ENCODE measurements around the gene TNFRSF25.
A peak's percentile ranks its signal among the peaks of the same experiment; 100 is the strongest.

Gene TNFRSF25

DNA sequence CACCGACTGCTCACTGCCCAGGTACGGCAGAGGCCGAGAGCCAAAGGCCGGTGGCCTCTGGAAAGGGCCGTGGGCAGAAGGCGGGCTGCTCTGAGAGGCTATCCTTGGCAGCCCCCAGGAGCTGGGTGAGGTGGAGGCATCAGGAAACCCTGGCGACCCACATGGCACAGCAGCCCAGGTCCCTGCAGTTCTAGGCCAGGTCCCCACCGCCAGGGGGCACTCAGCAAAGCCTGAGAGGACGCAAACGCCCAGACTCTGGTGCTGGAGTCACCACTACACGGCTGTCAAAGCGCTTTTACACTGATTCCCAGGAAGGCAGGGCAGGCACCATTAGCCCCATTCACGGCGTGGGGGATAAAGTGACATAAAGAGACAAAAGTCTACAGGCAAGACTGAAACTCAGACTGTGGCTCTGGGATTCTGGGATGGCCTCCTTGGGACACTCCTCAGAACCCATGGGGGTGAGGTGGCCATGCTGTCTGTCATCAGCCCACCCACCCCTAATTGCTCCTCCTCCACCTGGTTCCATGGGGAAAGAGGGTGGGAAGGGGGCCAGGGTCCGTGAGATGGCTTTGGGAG lies 20.5 kb upstream of the TNFRSF25 start:
- DNase-seq = peak; percentile 82 to 83

DNA sequence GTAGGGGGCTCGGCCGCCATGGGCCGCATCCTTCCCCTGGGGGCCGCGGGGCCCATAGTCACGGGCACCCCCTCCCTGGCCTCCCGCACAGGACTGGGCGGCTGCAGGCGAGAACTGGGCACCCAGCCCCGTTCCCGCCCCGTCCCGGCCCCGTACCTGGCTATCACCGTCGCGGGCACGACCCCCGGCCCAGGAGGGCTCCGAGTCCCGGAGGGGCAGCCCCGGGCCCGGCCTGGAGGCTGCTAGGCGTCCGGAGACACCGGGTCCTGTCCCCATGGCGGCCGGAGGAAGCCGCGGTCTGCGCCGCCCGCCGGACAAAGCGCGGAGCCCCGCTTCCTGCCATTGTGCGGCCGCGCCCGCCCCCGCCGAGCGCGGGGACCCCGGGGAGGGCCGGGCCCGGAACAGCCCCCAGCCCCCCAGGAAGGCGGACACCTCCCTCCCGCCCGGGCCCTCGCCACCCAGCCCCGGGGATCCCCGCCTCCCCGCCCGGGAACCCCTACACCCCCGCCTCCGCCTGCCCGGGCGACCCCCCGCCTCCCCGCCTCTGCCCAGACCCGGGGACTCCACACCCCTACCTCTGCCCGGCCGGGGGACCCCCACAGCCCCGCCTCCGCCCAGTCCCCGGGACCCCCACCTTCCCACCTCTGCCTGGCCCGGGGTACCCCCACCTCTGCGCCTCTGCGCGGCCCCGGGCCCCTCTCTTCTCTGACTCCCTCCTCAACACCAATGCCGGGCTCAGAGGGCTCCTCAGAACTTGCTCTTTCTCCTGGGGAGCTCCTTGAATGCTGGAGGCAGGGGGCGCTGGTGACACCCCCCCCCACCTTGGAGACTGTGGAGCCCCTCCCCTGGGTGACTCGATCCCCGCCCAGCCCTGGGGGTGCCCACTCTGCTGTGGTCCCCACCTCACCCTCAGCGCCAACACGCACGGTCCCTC lies 19.5 kb upstream of the TNFRSF25 start:
- DNase-seq = no peak

DNA sequence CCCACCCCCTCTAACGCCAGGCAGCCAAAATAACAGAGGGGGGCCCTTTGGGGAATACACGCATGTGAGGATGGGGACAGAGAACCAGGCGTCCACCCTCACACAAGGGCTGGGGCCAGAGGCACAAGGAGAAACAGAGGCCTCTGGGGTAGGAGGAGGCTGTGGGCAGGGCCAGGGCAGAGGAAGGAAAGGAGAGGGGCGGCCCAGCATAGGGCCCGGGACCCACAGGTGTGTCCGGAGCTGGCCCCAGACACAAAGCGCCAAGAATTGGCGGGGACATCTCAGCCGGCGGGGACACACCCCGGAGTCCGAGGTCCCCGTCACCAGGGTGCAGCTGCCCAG lies 18.8 kb upstream of the TNFRSF25 start:
- no peak for DNase-seq

DNA sequence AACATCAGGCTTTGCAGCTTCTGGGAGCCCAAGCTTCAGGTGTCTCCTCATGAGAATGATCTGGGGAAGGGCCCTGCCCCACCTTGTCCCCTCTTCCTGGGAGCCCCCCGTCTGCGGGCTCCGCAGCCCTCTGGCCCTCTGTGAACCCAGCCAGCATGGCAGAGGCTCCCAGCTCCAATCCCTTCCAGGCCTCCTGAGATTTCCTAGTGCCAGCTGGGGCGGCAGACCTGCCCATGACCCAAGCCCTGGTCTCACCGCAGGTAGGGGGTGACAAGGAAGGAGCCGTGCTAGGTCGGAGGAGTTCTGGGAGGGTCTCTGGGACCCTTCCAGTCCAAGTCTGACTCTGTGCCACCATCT lies 17.8 kb upstream of the TNFRSF25 start:
- no peak for DNase-seq

DNA sequence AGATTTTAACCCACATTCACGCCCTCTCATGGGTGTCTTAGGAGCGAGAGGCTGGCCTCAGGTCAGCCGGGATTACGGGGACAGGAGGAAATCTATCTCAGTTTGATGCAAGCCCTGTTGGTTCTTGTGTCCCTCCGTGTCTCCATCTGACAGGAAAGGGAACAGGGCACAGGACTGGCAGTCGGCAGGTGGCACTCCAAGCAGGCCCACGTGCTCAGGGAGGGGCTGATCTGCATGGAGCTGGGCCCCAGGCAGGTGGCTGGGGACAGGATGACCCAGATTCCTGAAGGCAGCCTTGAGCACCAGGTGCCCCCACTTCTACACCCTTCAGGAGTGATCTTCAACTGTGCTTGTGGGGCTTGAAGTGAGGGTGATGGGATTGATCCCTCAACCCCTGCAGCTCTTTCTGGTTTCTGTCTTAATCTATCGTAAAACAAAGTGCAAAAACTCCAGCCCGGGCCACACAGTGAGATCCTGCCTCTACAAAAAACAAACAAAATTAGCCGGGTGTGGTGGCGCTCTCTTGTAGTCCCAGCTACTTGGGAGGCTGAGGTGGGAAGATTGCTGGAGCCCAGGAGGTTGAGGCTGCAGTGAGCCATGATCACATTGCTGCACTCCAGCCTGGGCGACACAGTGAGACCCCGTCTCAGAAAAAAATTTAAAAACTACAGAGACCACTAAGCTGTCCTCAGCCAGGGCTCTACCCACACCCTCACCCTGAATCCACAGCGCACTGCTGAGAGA lies 17.2 kb upstream of the TNFRSF25 start:
- no peak for DNase-seq

DNA sequence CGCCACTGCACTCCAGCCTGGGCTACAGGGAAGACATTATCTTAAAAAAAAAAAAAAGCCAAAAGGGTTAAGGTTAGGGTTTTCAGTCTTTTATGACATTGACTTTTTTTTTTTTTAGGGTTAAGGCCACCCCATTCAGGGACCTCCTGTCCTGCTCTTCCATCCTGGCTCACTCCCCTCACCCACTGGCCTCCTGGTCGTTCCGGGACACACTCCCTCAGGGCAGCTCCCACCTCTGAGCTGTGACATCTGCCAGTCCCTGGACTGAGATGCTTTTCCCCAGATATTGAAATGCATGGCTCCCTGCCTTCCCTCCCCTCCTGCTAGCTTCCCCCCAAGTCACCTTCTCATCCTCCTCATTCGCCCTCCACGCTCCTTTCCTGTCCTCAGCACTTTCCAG lies 15.8 kb upstream of the TNFRSF25 start:
- DNase-seq = no peak

DNA sequence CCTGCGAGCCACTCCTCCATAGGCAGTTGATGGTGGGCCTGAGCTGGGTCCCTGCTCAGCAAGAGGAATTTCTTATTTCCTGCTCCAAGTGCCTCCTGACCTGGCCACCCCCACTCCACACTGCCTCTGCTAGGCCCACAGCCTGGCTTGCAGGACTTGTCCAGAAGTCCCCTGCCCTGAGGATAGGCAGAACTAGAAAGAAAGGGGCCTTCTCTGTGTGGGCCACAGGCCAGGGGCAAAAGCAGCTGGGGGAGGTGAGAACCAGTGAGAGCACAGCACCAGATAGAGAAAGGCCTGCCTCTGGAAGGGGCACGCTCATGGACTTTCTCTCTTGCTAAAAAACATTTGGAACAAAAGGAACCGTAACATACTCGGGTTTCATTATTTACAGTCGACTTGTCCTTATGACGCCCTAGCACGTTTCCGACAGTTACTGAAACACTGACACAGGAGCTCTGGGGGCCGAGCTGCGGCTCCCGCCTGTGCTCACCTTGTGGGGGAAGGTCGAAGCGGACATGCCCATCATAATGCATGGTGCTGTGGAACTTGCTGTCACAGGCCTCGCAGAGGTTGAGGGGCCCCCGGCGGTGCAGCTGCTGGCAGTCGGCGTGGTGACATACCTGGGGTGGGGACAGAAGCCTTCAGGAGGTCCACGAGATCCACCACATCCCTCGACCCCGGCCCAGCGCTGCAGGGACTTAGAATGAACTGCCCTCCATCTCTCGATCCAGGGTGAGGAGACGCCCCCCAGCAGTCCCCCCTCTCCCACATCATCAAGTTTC lies 11.3 kb upstream of the TNFRSF25 start:
- DNase-seq = no peak

DNA sequence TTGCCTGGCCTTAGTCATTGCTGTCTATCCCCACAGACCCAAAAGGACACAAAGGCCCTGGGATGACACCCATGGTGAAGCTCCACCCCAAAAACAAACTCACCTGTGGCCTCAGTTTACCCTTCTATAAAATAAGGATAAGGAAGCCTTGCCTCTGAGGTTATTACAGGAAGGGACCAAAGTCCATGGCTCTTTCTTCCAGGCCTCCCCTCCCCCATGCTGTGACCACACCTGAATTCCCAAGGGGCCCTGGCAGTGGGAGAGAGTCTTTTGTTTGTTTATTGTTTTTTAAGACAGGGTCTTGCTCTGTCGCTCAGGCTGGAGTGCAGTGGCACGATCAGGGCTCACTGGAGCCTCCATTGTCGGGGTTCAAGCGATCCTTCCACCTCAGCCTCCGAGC lies 10.5 kb upstream of the TNFRSF25 start:
- no peak for DNase-seq

DNA sequence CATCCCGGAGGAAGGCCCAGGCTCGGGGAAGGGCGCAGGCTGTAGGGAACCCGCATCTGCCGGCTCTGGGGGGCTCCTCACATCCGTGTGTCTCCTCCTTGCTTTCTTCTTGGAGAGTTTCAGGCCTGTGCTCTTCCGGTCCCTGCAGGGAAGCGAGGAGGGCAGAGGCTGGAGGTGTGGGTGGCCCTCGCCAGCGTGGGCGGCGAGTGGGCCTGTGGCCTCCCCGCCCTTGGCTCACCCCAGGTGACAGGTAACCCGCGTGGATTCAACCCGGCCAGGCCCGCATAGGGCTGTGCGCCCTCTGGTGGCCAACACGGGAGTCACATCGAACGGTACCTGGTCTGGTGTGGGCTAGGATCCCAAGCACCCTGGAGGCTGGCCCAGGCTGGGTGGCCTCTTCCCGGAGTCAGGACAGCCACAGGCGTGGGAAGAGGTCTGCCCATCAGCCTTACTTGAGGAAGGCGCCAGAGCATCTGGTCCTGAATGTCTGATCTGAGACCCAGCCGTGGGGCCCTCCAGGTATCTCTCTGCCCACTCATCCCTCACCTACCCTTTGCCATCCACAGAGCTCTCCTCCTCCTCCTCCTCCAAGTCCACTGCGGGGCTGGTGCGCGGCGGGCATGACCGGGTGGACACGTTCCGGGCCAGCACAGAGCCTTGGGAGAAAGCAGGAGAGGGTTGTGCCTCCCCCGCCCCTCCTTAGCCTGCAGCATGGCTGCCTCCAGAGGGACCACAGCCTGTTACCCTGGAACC lies 9.6 kb upstream of the TNFRSF25 start:
- DNase-seq = peak; percentile 75 to 86

DNA sequence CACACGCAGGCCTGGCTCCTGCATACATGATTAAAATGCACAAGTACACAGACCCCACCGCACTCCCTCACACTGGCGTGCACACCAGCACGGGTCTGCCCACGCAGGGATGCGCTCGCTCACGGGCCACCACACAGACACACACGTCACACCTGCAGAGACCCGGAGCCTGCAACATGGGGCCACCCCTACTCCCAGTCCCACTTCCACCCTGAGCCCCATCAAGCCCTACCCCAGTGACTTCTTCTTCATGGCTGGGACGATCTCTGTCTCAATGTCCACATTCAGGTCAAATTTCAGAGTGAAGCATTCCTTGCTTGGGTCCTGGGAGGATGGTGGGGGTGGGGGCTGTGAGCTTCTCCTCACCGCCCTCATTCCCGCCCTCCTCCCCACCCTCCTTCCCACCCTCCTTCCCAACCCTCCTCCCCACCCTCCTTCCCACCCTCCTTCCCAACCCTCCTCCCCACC lies 8.9 kb upstream of the TNFRSF25 start:
- no peak for DNase-seq

DNA sequence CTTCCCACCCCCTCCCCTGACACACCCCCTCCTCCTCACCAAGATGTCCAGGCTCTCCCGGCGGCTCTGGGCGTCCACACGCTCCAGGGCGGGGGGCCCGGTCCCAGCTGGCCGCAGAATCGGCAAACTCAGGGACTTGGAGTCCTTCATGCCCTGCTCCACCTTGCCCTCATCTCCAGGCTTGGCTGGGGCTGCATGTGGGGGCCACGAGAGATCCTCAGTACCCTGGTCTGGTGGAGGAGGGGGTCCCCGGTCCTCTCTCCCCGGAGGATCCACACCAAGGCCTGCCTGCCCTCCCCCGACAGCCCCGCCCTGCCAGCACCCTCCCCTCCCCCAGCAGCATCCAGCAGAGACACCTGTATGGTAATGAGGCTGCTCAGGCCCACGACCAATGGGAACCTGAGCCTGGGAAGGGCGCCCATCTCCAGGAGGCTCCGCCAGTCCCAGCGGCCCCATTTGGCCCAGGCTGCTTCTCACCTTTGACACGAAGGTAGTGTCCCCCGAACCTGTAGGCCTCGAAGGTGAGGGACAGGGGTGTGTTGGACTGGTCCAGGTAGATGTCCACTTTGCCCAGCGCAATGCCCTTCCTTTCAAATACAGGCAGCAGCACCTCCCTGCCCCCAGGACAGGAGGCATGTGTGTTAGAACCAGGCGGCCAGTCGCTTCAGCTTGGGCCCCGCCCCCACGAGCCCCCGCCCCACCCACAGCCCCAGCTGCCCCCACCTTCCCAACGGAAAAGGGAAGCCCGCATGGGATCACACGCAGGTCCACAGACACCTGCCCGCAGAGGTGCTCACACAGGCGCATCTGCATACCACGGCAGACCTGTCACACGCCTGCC lies 8.2 kb upstream of the TNFRSF25 start:
- no peak for DNase-seq

DNA sequence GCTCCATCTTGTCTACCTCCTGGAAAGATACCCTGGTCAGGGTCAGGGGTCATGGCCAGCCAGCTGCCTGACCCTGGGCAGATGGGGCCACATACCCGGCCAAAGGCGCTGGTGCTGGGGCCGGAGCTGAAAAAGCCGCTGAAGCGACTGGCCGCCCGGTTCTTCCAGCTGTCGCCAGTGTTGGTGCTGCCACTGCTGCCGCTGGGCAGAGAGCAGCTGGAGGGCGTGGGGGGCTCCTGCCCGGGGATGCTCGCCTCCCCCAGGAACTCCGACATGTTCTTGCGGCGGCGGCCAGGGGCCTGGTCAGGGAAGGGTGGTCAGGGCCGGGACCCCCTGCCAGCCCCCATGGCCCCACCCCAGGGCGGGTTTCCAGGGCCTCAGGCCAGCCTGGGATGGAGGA lies 7.2 kb upstream of the TNFRSF25 start:
- no peak for DNase-seq

DNA sequence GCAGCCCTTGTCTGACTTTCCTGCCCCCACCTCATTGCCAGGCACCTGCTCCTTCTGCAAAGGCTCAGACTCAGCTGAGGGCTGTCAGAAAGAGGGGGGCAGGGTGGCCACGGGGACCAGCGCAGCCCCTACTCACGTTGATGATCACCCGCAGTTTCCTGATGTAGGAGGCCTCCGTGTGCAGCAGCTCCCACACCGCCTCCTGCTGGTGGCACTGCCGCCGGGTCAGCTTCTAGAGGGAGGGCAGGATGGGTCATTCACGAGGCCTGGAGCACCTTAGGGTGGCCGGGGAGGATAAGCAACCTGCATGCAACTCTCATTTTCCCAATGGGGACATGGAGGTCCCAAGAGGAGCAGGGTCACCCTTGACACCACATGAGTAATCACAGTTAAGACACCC lies 6.4 kb upstream of the TNFRSF25 start:
- no peak for DNase-seq

DNA sequence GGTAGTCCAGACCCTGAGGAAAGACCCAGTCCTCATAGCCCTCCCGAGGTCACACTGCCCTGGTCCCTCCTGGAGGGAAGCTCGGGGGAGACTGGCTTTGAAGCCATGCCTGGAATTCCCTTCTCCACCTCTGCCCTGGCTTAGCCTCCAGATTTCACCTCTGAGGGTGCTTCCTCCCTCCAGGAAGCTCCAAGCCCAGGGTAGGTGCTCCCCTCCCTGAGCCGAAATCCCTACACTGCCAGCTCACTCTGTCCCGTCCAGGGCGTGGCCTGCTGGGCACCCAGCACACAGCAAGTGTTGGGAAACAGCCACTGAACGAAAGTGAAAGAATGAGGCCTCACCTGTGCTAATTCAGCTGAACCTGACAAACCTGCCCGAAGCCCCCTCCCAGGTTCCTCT lies 6.0 kb upstream of the TNFRSF25 start:
- no peak for DNase-seq

DNA sequence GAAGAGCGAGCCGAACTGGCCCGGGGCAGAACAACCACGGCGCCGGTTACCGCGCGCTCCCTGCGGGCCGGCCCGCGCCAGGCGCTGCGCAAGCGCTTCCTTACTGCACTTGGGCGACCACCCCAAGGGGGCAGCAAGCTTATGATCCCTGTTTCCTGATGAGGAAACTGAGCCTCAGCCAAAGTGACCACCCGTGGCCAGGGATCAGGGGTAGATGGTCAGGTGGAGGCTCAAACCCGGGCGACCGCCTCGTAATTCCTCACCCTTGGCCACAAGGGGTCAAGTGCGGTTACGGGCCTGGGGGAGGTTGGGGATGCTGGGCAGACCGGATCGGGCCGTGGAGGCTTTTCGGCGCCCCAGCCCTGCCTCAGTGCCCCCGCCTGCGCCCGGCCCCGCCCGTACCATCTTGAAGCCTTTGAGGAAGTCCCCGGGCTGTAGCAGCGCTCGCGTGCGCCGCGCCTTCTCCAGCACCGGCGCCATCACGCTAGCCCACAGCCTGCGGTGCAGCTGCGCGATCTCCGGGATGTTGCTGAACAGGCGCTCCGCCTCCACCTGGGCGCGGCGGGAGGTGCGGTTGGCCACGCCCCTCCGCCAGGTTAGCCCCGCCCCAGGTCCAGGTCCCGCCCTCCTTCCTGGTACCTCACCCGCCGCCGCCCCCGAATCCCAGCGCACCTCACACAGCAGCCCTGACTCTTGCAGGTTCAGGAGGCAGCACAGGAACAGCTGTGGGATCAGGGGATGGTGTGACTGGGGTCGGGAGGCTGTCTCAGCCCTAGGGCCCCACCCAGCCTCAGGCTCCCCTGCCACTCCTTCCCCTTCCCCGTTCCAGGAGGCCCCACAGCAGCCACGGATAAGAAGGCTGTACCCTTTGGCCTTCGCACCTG lies 5.4 kb upstream of the TNFRSF25 start:
- peak in 1 of 2 donors; percentile 46 for DNase-seq

DNA sequence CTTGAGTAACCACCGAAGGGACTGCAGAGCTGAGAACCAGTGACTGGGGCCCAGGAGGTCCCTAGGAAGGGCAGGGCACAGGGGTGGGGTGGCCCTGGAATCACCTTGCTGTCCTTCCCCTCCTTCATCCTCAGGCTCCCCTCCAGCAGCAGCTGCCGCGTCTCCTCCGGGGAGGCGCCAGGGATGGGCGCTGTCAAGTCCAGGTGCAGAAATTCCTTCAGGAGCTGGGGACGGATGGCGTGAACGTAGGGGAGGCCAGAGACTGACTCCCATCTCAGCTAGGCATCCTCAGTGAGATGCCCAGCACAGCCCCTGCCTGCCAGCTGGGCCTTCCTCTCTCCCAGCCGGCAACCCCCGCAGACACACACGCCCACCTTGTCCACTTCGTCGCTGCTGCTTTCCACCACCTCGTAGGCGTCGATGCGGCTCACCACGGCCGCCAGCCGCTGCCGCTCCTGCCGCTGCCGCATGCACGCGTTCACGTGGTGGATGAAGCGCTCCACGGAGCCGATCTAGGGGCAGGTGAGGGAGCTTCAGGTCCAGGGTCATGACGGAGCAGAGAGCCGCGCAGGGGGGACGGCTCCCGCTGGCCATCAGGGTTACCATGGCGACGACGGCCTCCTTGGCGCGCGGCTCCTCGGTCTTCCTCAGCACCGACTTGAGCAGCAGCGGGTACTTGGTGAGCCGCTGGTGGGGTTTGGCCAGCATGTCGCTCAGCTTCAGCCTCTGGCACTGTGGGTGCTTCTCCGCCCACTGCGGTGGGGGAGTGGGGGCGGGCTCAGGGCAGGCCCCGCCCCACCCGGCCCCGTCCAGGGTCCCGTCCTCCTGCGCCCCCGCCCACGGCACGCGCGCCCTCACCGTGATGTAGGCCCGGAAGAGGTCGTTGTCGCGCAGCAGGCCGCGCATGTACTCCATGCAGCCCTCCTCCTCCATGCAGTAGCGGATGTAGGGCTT lies 4.4 kb upstream of the TNFRSF25 start:
- peak in 1 of 2 donors; percentile 18 for DNase-seq

DNA sequence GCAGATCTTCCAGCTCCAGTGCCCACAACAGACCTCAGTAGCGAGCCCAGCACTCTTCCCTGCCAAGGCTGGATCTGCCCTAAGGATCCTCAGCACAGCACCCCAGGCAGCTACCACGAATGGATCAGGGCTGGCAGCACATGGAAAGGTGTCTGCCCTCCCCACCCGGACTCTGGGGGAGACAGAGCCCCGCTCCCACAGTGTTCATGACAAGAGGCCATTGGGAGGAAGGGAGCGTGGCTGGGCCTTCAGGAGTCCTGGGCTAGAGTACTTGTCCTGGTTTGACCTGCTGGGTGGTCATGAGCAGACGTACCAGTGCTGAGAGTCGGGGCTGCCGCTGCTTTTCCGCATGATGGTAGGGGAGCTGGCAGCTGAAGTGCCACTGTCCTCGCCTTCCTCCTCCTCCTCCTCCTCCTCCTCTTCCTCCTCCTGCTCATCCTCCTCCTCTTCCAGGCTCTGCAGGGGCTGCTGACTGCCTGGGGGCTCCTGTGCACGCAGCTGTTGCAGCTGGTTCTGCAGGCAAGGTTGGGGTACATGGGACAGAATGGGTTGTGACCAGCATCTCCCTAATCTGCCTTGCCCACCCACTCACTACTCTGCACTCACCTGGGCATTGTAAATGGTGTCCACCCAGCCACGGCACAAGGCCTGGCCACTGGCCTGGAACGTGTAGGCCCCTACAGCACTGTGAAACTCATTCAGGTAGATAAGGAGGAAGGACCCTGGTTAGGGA lies 2.9 kb upstream of the TNFRSF25 start:
- DNase-seq = no peak
